GM12865 (cell line): ENCODE results near the gene TRPV6.

Source experiments
- DNase-seq: peaks from one replicate; pipeline ENCODE4 v3.0.0; 2010; ENCODE audit warnings: low read depth
- H3K4me3 ChIP-seq: 2 replicates; pipeline ENCODE4 v1.5.1; 2011; ENCODE audit warnings: mild to moderate bottlenecking, low read depth, low read length, control low read depth
- CTCF ChIP-seq: IDR thresholded peaks from 2 replicates; pipeline ENCODE4 v1.5.1; 2011; ENCODE audit warnings: low read length, control low read depth, low read depth, inconsistent platforms; ENCODE audit not compliant: insufficient read depth; ENCODE audit errors: missing control alignments

TRPV6 gene

DNA sequence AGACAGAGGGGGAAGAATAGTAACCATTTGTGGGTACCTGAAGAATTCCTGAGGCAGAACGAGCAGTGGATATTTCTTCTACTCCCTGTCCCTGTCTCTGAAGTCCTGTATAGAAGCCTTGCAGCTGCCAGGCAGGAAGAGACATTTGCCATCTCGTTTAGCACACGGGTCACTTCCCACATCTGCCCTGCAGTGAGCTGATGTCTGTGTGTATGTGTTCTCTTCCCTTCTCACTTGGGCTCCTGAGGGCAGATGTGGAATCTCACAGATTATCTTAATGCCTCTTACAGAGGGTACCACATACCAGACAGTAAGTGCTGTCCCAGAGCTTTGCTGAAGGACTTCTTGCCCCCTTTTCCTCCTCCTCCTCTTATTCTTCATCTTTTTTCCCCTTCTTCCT lies 14.1 kb upstream of the TRPV6 start:
- DNase-seq = no peak
- TF ChIP-seq CTCF = no peak
- H3K4me3 ChIP-seq = no peak overlapping the region

DNA sequence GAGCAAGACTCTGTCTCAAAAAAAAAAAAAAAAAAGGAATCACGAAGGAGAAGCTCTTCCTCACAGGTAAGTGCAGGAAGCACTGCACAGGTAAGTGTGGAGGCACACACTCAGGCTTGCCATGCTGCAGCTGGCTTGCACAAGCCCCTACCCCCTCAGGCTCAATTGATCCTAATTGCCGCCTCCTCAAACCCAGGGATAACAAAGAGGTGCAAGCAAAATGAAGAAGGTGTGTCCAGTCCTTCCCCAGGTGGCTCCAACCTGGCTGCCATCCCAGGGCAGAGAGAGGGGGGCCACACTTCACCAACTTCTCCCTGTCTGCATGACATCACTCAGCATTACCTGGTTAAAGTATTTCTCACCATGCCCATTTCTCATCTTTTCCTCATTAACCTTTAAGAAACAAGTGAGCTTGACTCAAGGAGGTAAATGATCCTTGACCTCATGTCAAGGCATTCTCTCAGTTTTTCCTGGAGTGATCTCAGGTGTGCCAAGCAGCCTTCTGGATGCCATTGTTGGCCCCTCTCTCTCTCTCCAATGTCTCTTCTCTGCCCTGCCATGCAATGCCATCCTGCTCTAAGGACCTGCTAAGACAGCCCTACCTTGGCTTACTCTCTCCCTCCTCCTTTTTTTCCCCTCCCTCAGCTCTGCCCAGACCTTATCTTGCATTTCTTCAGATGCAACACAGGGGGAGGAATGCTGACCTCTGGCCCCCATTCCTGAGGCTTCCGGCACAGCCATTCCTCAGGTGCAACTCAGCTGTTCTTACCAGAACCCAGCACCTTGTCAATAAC lies 13.0 kb upstream of the TRPV6 start:
- H3K4me3 ChIP-seq = no peak overlapping the region
- no peak for TF ChIP-seq CTCF
- no peak for DNase-seq

DNA sequence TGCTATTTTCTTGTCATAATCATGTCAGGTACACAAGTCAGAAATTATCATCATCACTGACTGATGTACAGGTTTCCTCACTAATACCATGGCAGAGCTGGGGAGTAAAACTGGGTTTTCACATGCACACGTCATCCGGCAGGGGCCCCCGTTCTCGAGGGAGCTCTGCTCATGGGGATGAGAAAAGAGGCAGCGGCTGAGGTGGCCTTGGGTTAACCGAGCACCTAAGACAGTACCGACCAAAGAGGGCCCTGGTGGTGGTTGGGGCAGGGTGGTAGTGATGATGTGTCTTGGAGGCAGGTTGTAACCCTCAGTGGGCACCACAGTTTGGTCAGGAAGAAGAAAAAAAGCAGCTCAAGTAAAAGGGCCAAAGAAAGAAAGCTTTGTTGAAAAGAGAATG lies 12.1 kb upstream of the TRPV6 start:
- TF ChIP-seq CTCF = no peak
- no peak overlapping the region for H3K4me3 ChIP-seq
- no peak for DNase-seq

- no peak for TF ChIP-seq CTCF
- no peak overlapping the region for H3K4me3 ChIP-seq
- DNase-seq = no peak
Observed at GRCh38 chr7:142896741-142897379, 11.3 kb upstream of the TRPV6 start.

GRCh38 chr7:142896151-142896550 lies 10.6 kb upstream of the TRPV6 start:
- no peak overlapping the region for H3K4me3 ChIP-seq
- no peak for DNase-seq
- no peak for TF ChIP-seq CTCF

- no peak overlapping the region for H3K4me3 ChIP-seq
- TF ChIP-seq CTCF = no peak
- DNase-seq = no peak
Observed at GRCh38 chr7:142894985-142895593, 9.5 kb upstream of the TRPV6 start.
